ENCODE data around the gene PIGN. TPM values are rescaled to one million over a fixed set of nuclear protein-coding genes. Genes with fewer than 3 reads are reported as not detected.

Gene PIGN
- total and polyA plus RNA-seq, 2 of the 8 experiments (the other 6 are each of a cell fraction or from before 2014, with no cell fraction given): 20.9 to 26.3 TPM

GRCh38 chr18:62060820-62061219, 126.0 kb downstream of the PIGN start:
- CTCF ChIA-PET (ENCODE audit: partially characterized antibody): interaction anchor here (1.4 kb wide), 1 partner anchor 21 kb away, joined by 3 read pairs; no protein-coding TSS in a partner anchor
- WGBS, 2 experiments (ENCODE audit: extremely low coverage in 1 of 2, insufficient coverage in 1 of 2, insufficient read length in 1 of 2, insufficient replicate concordance in 2 of 2, low coverage in 1 of 2, low lambda C conversion rate in 2 of 2, missing lambda C conversion rate in 1 of 2): 95% methylated on average over 2 of the region's 2 CpGs; no CpG with 5 or more reads in 1 of the 2 experiments

More at GRCh38 chr18:62060820-62061219, 126.0 kb downstream of the PIGN start:
- Histone ChIP-seq H3K27ac (ENCODE audit: low read depth, low read length) (no peak overlapping the region), H3K4me3 (ENCODE audit: extremely low read depth in 1 of 4, insufficient read depth in 2 of 4, low read depth in 3 of 4, low read length in 4 of 4) (no peak overlapping the region), H3K4me1 (replicated peaks in 1 of 4; ENCODE audit: control insufficient read depth in 3 of 4, insufficient read depth in 4 of 4, low read length in 3 of 4) (no peaks in the 10 kb centered on the region), H2BK12ac (ENCODE audit: low read depth, low read length) (no peak overlapping the region), H2BK5ac (ENCODE audit: low read depth, low read length) (no peak overlapping the region), H3K56ac (replicated peaks; ENCODE audit: insufficient read length, low read depth, low read length) (no peak overlapping the region), H3K4me2 (ENCODE audit: insufficient read depth in 1 of 2, low read depth in 2 of 2, low read length in 2 of 2) (no peak overlapping the region), H3K27me3 (replicated peaks in 1 of 4; ENCODE audit: control insufficient read depth in 3 of 4, extremely low read depth in 1 of 4, insufficient read depth in 3 of 4, low read length in 3 of 4) (no peaks in the 10 kb centered on the region), H4K8ac (ENCODE audit: extremely low read depth, insufficient read depth, low read length) (no peak overlapping the region), H4K20me1 (replicated peaks in 1 of 2; ENCODE audit: control insufficient read depth in 1 of 2, insufficient read depth in 2 of 2, low read length in 2 of 2) (no peaks in the 10 kb centered on the region), H3K4ac (replicated peaks; ENCODE audit: insufficient read length, low read depth, low read length) (no peak overlapping the region), H2BK120ac (replicated peaks; ENCODE audit: low read depth, low read length) (no peak overlapping the region), H3K9me3 (ENCODE audit: insufficient read depth in 2 of 2, low read depth in 1 of 2, low read length in 1 of 2) (no peaks in the 10 kb centered on the region), H3K18ac (ENCODE audit: extremely low read depth, low read length) (no peak overlapping the region), H4K5ac (ENCODE audit: insufficient read length, low read depth, low read length) (no peak overlapping the region), H3K36me3 (ENCODE audit: control insufficient read depth in 2 of 4, insufficient read depth in 4 of 4, low read length in 3 of 4) (0 out of 8 replicates have a peak, but pooled peaks cover 0 to 3% (median 0%) of the 10 kb centered on the region in 4 experiments), H2BK20ac (ENCODE audit: low read length) (no peak overlapping the region), H3K23me2 (ENCODE audit: low read depth, low read length) (no peaks in the 10 kb centered on the region), H3K9ac (replicated peaks in 1 of 4; ENCODE audit: extremely low read depth in 1 of 4, low read depth in 3 of 4, low read length in 3 of 4) (no peak overlapping the region), H4K91ac (replicated peaks; ENCODE audit: insufficient read length, low read length) (no peak overlapping the region), H2BK15ac (ENCODE audit: low read length) (no peak overlapping the region), H3K14ac (ENCODE audit: insufficient read length) (no peak overlapping the region), H3K79me1 (ENCODE audit: low read depth, low read length) (no peaks in the 10 kb centered on the region), H2AFZ (ENCODE audit: low read length) (no peak overlapping the region), H3K23ac (ENCODE audit: insufficient read length) (no peak overlapping the region), H2AK5ac (ENCODE audit: low read depth, low read length) (no peak overlapping the region), H3K79me2 (ENCODE audit: control insufficient read depth in 1 of 2, insufficient read depth in 2 of 2, low read length in 2 of 2) (no peaks in the 10 kb centered on the region)
- FAIRE-seq: no peak
- DNase-seq (ENCODE audit: low read depth in 1 of 2, low spot score in 2 of 2): no peak
- no peak for TF ChIP-seq YY1 (IDR thresholded peaks at IDR 0.05; ENCODE audit: low read depth, low read length)
- POLR2A ChIA-PET (ENCODE audit: partially characterized antibody): interaction anchor here (0.6 kb wide), 1 partner anchor 54 kb away, joined by 5 read pairs; no protein-coding TSS in a partner anchor

Data from H1 (cell line).